Measurements from ENCODE around the gene EGFLAM.

GRCh38 chr5:38422622-38423021 is 164.3 kb downstream of the EGFLAM start:
- TF ChIP-seq CTCF (IDR thresholded peaks at IDR 0.05) (no peak), POLR2A (IDR thresholded peaks at IDR 0.05; ENCODE audit: low read depth) (no peak)

All from esophagus muscularis mucosa (tissue), 3 donors.